Measurements from ENCODE around the gene ANKS6.

- no peak for TF ChIP-seq CTCF (IDR thresholded peaks at IDR 0.05)
- TF ChIP-seq POLR2A (IDR thresholded peaks at IDR 0.05), result no peak
Observed at GRCh38 chr9:98842510-98842909, 46.2 kb upstream of the ANKS6 start.
